Islet precursor cell (in vitro differentiated cells): Measurements from ENCODE around the gene FSIP1.

Experiments used
- DNase-seq: peaks from one replicate; pipeline ENCODE4 v3.0.0-alpha.2; 2018

FSIP1 gene

GRCh38 chr15:39613271-39613670, 169.4 kb downstream of the FSIP1 start:
- no peak for DNase-seq

GRCh38 chr15:39610665-39611064, 172.0 kb downstream of the FSIP1 start:
- no peak for DNase-seq

GRCh38 chr15:39609166-39609916, 173.3 kb downstream of the FSIP1 start:
- DNase-seq: no peak

GRCh38 chr15:39608185-39609139, 174.2 kb downstream of the FSIP1 start:
- no peak for DNase-seq

GRCh38 chr15:39605146-39605545, 177.5 kb downstream of the FSIP1 start:
- no peak for DNase-seq

GRCh38 chr15:39602143-39602542, 180.5 kb downstream of the FSIP1 start:
- DNase-seq: peak; percentile 66

- no peak for DNase-seq
Observed at GRCh38 chr15:39599871-39600270, 182.8 kb downstream of the FSIP1 start.

- no peak for DNase-seq
Observed at GRCh38 chr15:39598958-39599845, 183.4 kb downstream of the FSIP1 start.

GRCh38 chr15:39598186-39598850, 184.3 kb downstream of the FSIP1 start:
- DNase-seq: no peak

- DNase-seq: no peak
Observed at GRCh38 chr15:39597751-39598185, 184.9 kb downstream of the FSIP1 start.

- no peak for DNase-seq
Observed at GRCh38 chr15:39597336-39597735, 185.3 kb downstream of the FSIP1 start.

GRCh38 chr15:39596358-39597051, 186.1 kb downstream of the FSIP1 start:
- DNase-seq: no peak

- no peak for DNase-seq
Observed at GRCh38 chr15:39595338-39596221, 187.1 kb downstream of the FSIP1 start.

- DNase-seq: no peak
Observed at GRCh38 chr15:39594446-39595337, 187.9 kb downstream of the FSIP1 start.

- DNase-seq: no peak
Observed at GRCh38 chr15:39593656-39594445, 188.8 kb downstream of the FSIP1 start.

GRCh38 chr15:39593071-39593655, 189.5 kb downstream of the FSIP1 start:
- no peak for DNase-seq

GRCh38 chr15:39592500-39592899, 190.1 kb downstream of the FSIP1 start:
- no peak for DNase-seq

- no peak for DNase-seq
Observed at GRCh38 chr15:39591896-39592315, 190.7 kb downstream of the FSIP1 start.
